Measurements from ENCODE around the gene SEMA3F.

Gene SEMA3F

GRCh38 chr3:50207359-50208042 lies 52.4 kb downstream of the SEMA3F start:
- Histone ChIP-seq H3K4me3 (ENCODE audit: insufficient read depth in 1 of 2, low read depth in 1 of 2, low read length in 2 of 2) (no peak overlapping the region), H3K9ac (ENCODE audit: low read length) (no peak overlapping the region), H3K23ac (ENCODE audit: low read length in 2 of 2) (no peak overlapping the region), H2BK120ac (ENCODE audit: low read depth, low read length) (no peak overlapping the region), H3K4ac (ENCODE audit: low read depth in 1 of 2, low read length in 2 of 2) (no peak overlapping the region), H3K14ac (ENCODE audit: low read length in 2 of 2) (no peak overlapping the region), H2BK15ac (ENCODE audit: low read depth, poor library complexity, severe bottlenecking) (no peak overlapping the region), H3K18ac (ENCODE audit: low read depth in 1 of 2, low read length in 2 of 2) (no peak overlapping the region), H2AK5ac (ENCODE audit: low read length, severe bottlenecking) (no peak overlapping the region), H3K4me2 (ENCODE audit: low read length, poor library complexity, severe bottlenecking) (no peak overlapping the region), H4K91ac (ENCODE audit: low read length) (no peak overlapping the region), H3K79me1 (replicated peaks; ENCODE audit: low read length, poor library complexity, severe bottlenecking) (no peaks in the 10 kb centered on the region), H3K27me3 (ENCODE audit: control insufficient read depth in 1 of 2, insufficient read depth in 1 of 2, low read length in 2 of 2) (peaks cover 62 to 65% of the 10 kb centered on the region in 2 experiments), H3K4me1 (ENCODE audit: control insufficient read depth, insufficient read depth, low read depth, low read length) (peaks cover 27% of the 10 kb centered on the region), H3K9me3 (ENCODE audit: control insufficient read depth, low read length) (no peaks in the 10 kb centered on the region), H4K8ac (ENCODE audit: low read length) (no peak overlapping the region), H3K27ac (ENCODE audit: low read length, poor library complexity, severe bottlenecking) (no peak overlapping the region), H2AFZ (ENCODE audit: low read depth, low read length) (no peak overlapping the region), H2BK5ac (ENCODE audit: low read depth, low read length, poor library complexity, severe bottlenecking) (no peak overlapping the region), H2BK12ac (ENCODE audit: low read length in 2 of 2) (no peak overlapping the region), H3K36me3 (ENCODE audit: control insufficient read depth in 1 of 2, insufficient read depth in 2 of 2, low read depth in 1 of 2, low read length in 2 of 2) (no peaks in the 10 kb centered on the region)
- DNase-seq, result no peak
- WGBS, result 87% methylated on average over 16 of the region's 17 CpGs

- Histone ChIP-seq H2BK120ac (ENCODE audit: low read depth, low read length) (no peak overlapping the region), H3K4ac (ENCODE audit: low read depth in 1 of 2, low read length in 2 of 2) (no peak overlapping the region), H3K9me3 (ENCODE audit: control insufficient read depth, low read length) (no peaks in the 10 kb centered on the region), H2BK5ac (ENCODE audit: low read depth, low read length, poor library complexity, severe bottlenecking) (no peak overlapping the region), H2BK12ac (ENCODE audit: low read length in 2 of 2) (no peak overlapping the region), H2AK5ac (ENCODE audit: low read length, severe bottlenecking) (no peak overlapping the region), H3K23ac (ENCODE audit: low read length in 2 of 2) (no peak overlapping the region), H3K4me3 (ENCODE audit: insufficient read depth in 1 of 2, low read depth in 1 of 2, low read length in 2 of 2) (no peak overlapping the region), H3K18ac (ENCODE audit: low read depth in 1 of 2, low read length in 2 of 2) (no peak overlapping the region), H2BK15ac (ENCODE audit: low read depth, poor library complexity, severe bottlenecking) (no peak overlapping the region), H3K27ac (ENCODE audit: low read length, poor library complexity, severe bottlenecking) (no peak overlapping the region), H3K36me3 (ENCODE audit: control insufficient read depth in 1 of 2, insufficient read depth in 2 of 2, low read depth in 1 of 2, low read length in 2 of 2) (no peaks in the 10 kb centered on the region), H3K14ac (ENCODE audit: low read length in 2 of 2) (no peak overlapping the region), H3K9ac (ENCODE audit: low read length) (no peak overlapping the region), H2AFZ (ENCODE audit: low read depth, low read length) (no peak overlapping the region), H3K27me3 (ENCODE audit: control insufficient read depth in 1 of 2, insufficient read depth in 1 of 2, low read length in 2 of 2) (peaks cover 49 to 52% of the 10 kb centered on the region in 2 experiments), H3K4me2 (ENCODE audit: low read length, poor library complexity, severe bottlenecking) (no peak overlapping the region), H4K91ac (ENCODE audit: low read length) (no peak overlapping the region), H4K8ac (ENCODE audit: low read length) (no peak overlapping the region), H3K4me1 (ENCODE audit: control insufficient read depth, insufficient read depth, low read depth, low read length) (peaks cover 20% of the 10 kb centered on the region), H3K79me1 (replicated peaks; ENCODE audit: low read length, poor library complexity, severe bottlenecking) (no peaks in the 10 kb centered on the region)
- no peak for DNase-seq
- 77% methylated on average over 13 of the region's 14 CpGs for WGBS
Measured at GRCh38 chr3:50208677-50209344, 53.7 kb downstream of the SEMA3F start.

GRCh38 chr3:50210176-50210509 lies 55.0 kb downstream of the SEMA3F start:
- Histone ChIP-seq H3K4me3 (ENCODE audit: insufficient read depth in 1 of 2, low read depth in 1 of 2, low read length in 2 of 2) (no peak overlapping the region), H2BK12ac (ENCODE audit: low read length in 2 of 2) (no peak overlapping the region), H3K36me3 (ENCODE audit: control insufficient read depth in 1 of 2, insufficient read depth in 2 of 2, low read depth in 1 of 2, low read length in 2 of 2) (no peaks in the 10 kb centered on the region), H3K79me1 (replicated peaks; ENCODE audit: low read length, poor library complexity, severe bottlenecking) (no peaks in the 10 kb centered on the region), H3K23ac (ENCODE audit: low read length in 2 of 2) (no peak overlapping the region), H3K9ac (ENCODE audit: low read length) (no peak overlapping the region), H3K4me2 (ENCODE audit: low read length, poor library complexity, severe bottlenecking) (no peak overlapping the region), H3K4ac (ENCODE audit: low read depth in 1 of 2, low read length in 2 of 2) (no peak overlapping the region), H4K8ac (ENCODE audit: low read length) (no peak overlapping the region), H2BK5ac (ENCODE audit: low read depth, low read length, poor library complexity, severe bottlenecking) (no peak overlapping the region), H3K14ac (ENCODE audit: low read length in 2 of 2) (no peak overlapping the region), H3K27me3 (ENCODE audit: control insufficient read depth in 1 of 2, insufficient read depth in 1 of 2, low read length in 2 of 2) (peaks cover 38 to 54% of the 10 kb centered on the region in 2 experiments), H2AK5ac (ENCODE audit: low read length, severe bottlenecking) (no peak overlapping the region), H2BK15ac (ENCODE audit: low read depth, poor library complexity, severe bottlenecking) (no peak overlapping the region), H3K27ac (ENCODE audit: low read length, poor library complexity, severe bottlenecking) (no peak overlapping the region), H3K18ac (ENCODE audit: low read depth in 1 of 2, low read length in 2 of 2) (no peak overlapping the region), H3K4me1 (ENCODE audit: control insufficient read depth, insufficient read depth, low read depth, low read length) (peaks cover 15% of the 10 kb centered on the region), H3K9me3 (ENCODE audit: control insufficient read depth, low read length) (no peaks in the 10 kb centered on the region), H2BK120ac (ENCODE audit: low read depth, low read length) (no peak overlapping the region), H2AFZ (ENCODE audit: low read depth, low read length) (no peak overlapping the region), H4K91ac (ENCODE audit: low read length) (no peak overlapping the region)
- no peak for DNase-seq
- WGBS, result 90% methylated on average over 5 of the region's 5 CpGs

DNA sequence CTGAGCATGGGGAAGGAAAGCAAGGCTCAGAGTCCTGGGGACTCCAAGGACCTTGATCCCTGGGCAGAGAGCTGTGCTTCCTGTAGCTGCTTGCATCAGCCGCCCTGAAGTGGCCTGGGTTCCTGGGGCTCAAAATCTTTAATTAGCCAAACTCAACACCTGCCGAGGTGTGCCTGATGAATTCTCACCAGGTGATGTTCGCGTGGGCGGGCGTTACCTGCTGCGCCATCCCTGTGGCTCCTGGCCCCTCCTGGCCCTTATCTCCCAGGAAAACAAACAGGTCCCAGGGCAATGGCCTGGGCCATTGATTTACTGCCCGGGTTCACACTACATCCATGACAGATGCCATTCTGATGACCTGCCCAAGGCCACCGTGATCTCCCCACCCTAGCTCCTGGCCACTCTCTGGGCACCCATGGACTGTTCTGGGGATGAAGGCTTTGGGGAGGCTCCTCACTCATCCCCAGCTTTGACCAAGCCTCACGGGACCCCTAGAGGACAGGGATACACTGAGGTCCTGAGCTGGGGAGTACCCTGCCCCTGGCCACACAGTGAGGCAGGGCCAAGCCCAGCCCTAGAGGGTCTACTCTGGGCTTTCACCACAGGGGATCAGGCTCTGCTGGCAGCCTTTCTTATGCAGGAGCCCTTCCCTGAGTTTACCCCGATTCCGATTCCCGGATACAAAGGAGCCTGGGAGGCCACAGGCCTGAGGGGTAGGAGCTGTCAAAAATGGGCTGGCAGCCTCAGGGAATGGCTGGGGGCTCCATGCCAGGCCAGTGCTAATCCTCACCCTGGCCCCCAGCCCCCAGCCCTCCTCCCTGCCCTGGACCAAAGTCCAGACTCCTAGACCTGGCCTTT lies 55.6 kb downstream of the SEMA3F start:
- Histone ChIP-seq H3K14ac (ENCODE audit: low read length in 2 of 2) (no peak overlapping the region), H3K79me1 (replicated peaks; ENCODE audit: low read length, poor library complexity, severe bottlenecking) (no peaks in the 10 kb centered on the region), H3K9ac (ENCODE audit: low read length) (no peak overlapping the region), H3K18ac (ENCODE audit: low read depth in 1 of 2, low read length in 2 of 2) (no peak overlapping the region), H2BK15ac (ENCODE audit: low read depth, poor library complexity, severe bottlenecking) (no peak overlapping the region), H2BK120ac (ENCODE audit: low read depth, low read length) (no peak overlapping the region), H4K8ac (ENCODE audit: low read length) (no peak overlapping the region), H3K4ac (ENCODE audit: low read depth in 1 of 2, low read length in 2 of 2) (no peak overlapping the region), H3K4me2 (ENCODE audit: low read length, poor library complexity, severe bottlenecking) (no peak overlapping the region), H3K27me3 (ENCODE audit: control insufficient read depth in 1 of 2, insufficient read depth in 1 of 2, low read length in 2 of 2) (peaks cover 34 to 52% of the 10 kb centered on the region in 2 experiments), H3K23ac (ENCODE audit: low read length in 2 of 2) (no peak overlapping the region), H3K27ac (ENCODE audit: low read length, poor library complexity, severe bottlenecking) (no peak overlapping the region), H4K91ac (ENCODE audit: low read length) (no peak overlapping the region), H2BK12ac (ENCODE audit: low read length in 2 of 2) (no peak overlapping the region), H2AFZ (ENCODE audit: low read depth, low read length) (no peak overlapping the region), H3K4me3 (ENCODE audit: insufficient read depth in 1 of 2, low read depth in 1 of 2, low read length in 2 of 2) (no peak overlapping the region), H2BK5ac (ENCODE audit: low read depth, low read length, poor library complexity, severe bottlenecking) (no peak overlapping the region), H3K9me3 (ENCODE audit: control insufficient read depth, low read length) (no peaks in the 10 kb centered on the region), H3K36me3 (ENCODE audit: control insufficient read depth in 1 of 2, insufficient read depth in 2 of 2, low read depth in 1 of 2, low read length in 2 of 2) (no peaks in the 10 kb centered on the region), H3K4me1 (ENCODE audit: control insufficient read depth, insufficient read depth, low read depth, low read length) (peaks cover 9% of the 10 kb centered on the region), H2AK5ac (ENCODE audit: low read length, severe bottlenecking) (no peak overlapping the region)
- no peak for DNase-seq
- 90% methylated on average over 13 of the region's 13 CpGs for WGBS
